GM19025 (cell line): ENCODE data around the gene ICA1.
"Not testable (repeated sequence)": the region's sequence is repeated elsewhere in the genome, so short reads cannot be mapped to it uniquely, and the experiment has no call there.

Source experiments
- ATAC-seq: cut with Tn5 transposase; IDR thresholded peaks from one replicate; pipeline ENCODE4 v1.9.1; 2021; ENCODE audit warnings: mild to moderate bottlenecking, low read depth, moderate library complexity; ENCODE audit not compliant: unreplicated experiment

ICA1 gene

GRCh38 chr7:8111282-8111960, 150.5 kb downstream of the ICA1 start:
- no peak for ATAC-seq

DNA sequence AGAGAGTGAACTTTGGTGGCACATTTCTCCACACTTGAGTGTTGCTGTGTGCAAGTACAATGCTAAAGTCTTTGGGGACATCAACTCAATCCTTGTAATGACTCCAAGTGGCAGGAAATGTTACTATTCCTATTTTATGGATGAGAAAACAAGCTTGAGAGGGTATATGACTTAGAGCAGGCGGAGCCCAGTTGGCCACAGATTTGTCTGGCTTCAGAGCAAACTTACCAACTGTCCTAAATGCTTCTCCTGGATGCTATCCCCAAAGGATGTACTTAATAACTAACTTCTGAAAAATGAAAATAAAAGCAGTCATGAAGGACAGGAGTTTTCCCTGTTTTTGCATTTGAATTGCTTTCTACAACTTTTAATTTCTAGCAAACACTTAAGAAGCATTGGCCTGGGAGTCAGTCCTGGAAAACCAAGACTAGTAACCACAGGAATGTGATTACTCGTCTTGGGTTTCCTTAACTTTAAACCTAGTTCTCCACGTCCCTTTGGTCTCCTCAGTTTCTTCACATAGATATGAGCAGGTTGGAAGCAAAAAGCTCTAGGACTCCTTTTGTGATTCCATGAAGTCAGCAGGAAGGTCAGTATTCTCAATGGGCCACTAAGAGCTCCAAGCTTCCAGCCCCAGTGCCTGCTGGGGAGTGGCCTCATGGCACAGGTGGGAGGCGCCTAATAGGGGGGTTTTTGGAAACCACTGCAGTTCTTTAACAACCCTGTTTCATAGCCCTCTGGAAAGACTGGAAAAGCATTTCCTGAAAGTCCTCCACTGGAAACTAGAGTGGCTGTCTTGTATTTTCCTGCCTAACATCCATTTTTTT, 152.6 kb downstream of the ICA1 start:
- ATAC-seq = no peak

DNA sequence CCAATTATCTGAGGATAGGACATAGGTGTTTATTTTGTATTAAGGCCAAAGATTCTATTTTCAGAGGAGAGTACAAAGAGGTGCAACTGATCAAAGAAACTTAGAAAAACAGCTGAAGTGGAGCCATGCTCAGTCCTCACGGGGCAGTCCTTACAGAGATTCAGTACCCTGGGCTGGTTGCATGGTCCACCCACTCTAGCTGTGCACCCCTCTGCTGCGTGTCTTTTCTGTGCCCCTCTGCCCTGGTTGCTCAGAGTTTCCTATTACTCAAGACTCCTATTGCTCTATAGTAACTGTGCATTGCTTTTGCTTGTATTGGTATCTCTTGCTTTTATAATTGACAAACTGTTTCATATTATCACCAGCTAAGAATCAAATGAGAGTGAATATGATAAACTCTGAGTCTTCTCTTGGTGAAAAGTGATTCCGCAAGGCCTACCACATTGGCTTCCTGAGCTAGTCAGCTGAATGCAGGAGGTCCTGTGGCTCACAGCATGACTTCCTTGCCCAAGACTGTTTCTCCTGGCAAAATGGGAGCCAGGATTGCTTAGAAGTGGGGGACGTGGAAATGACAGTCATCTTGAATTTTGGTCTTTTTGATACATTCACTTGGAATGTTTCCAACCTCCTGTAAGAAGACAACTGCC, 156.4 kb downstream of the ICA1 start:
- no peak for ATAC-seq

DNA sequence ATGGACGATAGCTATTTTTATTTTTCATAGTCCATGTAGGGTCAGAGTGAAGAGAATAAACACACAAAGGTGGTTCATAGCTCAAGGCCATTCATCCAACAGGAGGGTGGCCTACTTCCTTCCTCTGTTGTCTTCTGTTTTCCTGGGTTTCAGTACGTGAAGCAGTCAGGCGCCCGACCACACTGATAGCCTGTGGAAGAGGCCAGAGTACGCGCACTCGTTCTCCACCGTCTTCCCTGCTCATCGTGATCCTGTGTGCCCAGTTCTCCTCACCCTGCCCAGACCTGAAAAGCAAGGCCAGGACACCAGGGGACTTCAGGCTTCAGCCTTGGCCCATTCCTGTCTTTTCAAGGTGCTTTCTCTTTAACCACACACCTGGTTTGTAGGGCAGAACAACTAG, 158.7 kb downstream of the ICA1 start:
- ATAC-seq = no peak

DNA sequence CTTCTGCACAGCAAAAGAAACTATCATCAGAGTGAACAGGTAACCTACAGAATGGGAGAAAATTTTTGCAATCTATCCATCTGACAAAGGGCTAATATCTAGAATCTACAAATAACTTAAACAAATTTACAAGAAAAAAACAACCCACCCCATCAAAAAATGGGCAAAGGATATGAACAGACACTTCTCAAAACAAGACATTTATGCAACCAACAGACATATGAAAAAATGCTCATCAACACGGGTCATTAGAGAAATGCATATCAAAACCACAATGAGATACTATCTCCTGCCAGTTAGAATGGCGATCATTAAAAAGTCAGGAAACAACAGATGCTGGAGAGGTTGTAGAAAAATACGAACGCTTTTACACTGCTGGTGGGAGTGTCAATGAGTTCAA, 160.7 kb downstream of the ICA1 start:
- ATAC-seq = not testable (repeated sequence)

- no peak for ATAC-seq
Observed at GRCh38 chr7:8094164-8095140, 167.5 kb downstream of the ICA1 start.

DNA sequence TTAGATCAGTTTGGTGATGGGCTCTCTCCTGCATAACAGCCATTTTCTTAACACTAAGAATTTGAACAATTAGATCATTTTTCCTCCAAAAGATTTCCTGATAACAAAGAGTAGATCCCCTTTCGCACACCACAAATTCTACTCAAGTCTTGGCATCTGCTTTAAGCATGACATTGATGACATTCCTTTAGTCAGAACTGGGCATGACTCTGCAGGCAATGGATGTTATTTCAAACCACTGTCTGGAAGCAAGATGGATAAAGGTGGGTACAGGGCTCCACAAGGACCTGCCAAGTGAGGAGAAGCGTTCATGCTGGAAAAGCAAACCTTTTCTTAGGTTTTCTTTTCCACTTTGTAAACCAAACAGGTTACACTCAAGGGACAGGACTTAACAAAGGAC, 169.8 kb downstream of the ICA1 start:
- no peak for ATAC-seq

DNA sequence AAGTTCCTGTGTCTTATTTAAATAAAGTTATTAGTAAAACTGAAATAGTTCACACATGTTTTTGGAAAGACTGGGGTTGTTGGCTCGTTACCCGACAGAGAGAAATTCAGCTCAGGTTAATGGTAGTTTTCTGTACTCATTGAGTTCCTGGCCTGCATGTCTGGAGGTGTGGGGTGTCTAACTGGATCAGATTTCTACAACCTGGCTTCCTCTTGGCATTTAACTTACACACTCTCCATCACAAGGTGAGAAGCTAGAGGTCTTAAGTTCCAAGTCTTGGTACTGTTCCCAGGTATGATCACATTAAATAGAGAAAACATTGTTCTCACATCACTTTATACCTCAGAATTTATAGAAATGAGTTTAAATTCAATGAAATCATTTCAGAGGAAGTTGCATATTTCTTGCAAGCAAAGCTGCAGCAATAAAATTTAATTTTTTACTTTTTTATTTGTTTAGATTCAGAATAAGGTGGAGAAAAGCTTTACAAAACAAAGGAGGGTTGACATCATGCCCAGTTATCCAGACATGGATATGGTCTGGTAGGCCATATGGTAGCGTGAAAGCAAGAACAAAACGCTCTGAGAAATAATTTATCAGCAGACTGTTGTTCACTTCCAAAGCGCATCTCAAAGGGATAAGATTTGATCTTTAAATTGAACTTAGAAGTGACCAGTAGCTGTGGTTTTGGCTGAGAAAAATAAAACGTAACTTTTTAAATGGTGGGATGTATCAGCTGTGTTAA, 172.8 kb downstream of the ICA1 start:
- no peak for ATAC-seq

GRCh38 chr7:8086239-8086638, 175.7 kb downstream of the ICA1 start:
- ATAC-seq = no peak

DNA sequence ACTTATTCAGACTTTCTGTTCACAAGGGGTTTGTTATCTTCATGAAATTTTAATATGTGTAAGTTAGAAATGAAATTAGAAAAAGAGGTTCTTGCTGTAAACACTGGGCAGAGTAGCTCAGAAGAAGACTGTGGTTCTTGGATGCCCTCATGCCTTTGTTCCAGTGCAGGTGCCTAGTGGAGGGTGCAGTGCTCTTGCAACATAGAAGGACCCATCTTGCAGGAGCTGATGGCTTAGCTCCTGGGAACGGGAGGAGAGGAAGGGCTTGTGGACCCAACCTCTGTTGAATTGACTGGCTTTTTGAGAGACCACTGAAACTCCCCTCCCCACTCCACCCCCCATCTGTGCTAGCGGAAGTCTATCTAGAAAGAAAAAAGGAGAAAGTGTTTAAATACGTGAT, 176.5 kb downstream of the ICA1 start:
- ATAC-seq = no peak

GRCh38 chr7:8084836-8085235, 177.1 kb downstream of the ICA1 start:
- ATAC-seq = no peak

GRCh38 chr7:8082762-8083161, 179.2 kb downstream of the ICA1 start:
- ATAC-seq = no peak

DNA sequence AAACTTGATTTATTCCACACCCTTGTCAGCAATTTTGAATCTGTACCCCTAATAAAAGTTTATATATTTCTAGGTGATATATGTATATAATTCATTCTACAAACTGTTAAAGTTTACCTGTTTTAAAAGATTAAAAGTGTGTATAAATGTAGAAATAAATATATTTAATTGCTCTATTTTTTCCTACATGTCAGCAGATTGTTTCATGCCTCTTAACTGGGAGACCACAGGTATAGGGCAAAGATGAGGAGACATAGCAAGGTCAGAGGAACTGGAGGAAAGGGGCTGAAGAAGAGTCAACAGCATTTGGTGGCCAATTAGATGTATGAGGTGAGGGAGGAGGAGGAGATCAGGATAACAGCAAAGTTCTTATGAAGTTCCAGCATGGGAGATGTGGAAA, 183.5 kb downstream of the ICA1 start:
- ATAC-seq = no peak

GRCh38 chr7:8070451-8071180, 191.4 kb downstream of the ICA1 start:
- ATAC-seq = no peak

DNA sequence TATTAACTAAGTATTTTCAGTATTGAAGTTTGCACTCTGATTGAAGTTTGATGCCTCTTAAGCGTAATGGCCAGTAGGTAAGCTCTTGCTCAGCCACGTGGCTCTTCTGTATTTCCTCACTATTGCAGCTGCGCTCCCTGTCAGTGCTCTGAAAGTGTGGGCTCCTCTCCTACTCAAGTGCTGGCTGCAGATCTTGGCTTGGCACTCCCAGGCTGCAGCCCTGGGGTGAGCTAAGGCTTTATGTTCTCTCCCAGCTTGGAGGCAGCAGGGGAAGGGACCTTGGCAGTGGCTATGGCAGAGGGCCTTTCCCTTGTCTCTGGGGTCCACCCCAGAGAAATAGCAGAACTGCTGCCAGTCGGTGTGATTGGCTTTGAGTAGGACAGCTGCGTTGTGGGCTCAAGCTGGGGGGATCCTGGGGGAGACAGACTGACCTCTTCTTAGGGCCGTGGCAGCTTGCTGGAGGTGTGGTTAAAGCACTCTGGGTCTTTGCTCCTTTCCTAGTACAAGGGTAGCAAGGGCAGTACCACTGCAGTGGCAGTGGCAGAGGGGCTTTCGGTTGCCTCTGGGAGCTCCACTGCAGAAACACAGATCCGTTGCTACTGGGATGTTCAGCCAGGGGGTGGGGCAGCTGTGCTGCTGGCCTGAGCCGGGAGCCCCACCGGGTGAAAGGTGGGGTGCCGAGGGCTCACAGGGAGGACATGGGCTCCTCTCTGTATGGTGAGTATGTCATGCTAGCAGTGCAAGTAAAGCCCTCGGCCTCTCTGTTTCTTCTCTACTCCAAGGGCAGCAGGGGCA, 192.9 kb downstream of the ICA1 start:
- ATAC-seq = no peak

DNA sequence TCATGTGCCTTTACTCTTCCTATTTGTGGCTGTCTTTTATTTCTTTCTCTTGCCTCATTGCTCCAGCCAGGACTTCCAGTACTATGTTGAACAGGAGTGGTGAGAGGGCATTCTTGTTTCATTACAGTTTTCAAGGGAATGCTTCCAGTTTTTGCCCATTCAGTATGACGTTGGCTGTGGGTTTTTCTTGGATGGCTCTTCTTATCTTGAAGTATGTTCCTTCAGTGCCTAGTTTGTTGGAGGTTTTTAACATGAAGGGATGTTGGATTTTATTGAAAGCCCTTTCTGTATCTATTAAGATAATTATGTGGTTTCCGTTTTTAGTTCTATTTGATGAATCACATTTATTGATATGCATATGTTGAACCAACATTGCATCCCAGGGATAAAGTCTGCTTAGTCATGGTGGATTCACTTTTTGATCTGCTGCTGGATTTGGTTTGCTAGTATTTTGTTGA, 196.6 kb downstream of the ICA1 start:
- ATAC-seq = no peak

- ATAC-seq = no peak
Observed at GRCh38 chr7:8064828-8065227, 197.1 kb downstream of the ICA1 start.

DNA sequence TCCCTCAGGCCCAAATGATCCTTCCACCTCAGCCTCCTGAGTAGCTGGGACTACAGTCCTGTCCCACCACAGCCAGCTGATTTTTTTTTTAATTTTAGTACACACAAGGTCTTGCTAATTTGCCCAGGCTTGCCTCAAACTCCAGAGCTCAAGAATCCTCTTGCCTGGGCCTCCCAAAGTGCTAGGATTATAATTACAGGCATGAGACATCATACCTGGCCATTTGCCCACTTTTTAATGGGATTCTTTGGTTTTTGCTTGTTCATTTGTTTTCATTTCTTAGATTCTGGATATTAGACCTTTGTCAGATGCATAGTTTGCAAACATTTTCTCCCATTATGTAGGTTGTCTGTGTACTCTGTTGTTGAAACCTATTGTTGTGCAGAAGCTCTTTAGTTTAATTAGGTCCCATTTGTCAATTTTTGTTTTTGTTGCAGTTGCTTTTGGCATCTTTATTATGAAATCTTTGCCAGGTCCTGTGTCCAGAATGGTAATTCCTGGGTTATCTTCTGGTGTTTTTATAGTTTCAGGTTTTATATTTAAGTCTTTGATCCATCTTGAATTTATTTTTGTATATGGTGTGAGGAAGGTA, 198.2 kb downstream of the ICA1 start:
- no peak for ATAC-seq
